Pancreas (tissue), 10 donors: ENCODE results near the gene SNX30. TPM values are rescaled to one million over a fixed set of nuclear protein-coding genes. Genes with fewer than 3 reads are reported as not detected.

Source experiments
- ATAC-seq, 4 donors: fragments of 200-7000 bp; cut with Tn5 transposase; one replicate each; pipeline versions ENCODE4 v1.8.0 to v1.9.1; 2020; ENCODE audit warnings: mild to moderate bottlenecking in 4 of 4, moderate library complexity in 4 of 4
- DNase-seq, 6 donors: peaks; one replicate each; pipeline ENCODE4 v3.0.0-alpha.2; 2020
- FAIRE-seq: peaks from 2 replicates; lab custom pipeline; 2012; peaks lifted over from hg19 to GRCh38; lab: Jason Lieb, UNC
- H3K27ac ChIP-seq, 4 donors: fragments of 200-600 bp; sonication (generic); 1 replicate in 3 of 4; 2 replicates in 1 of 4; pipeline versions ENCODE4 v1.5.0 to v1.8.0; 2020
- H3K27me3 ChIP-seq, 4 donors: fragments of 200-600 bp; one replicate each; pipeline ENCODE4 v1.8.0; 2021
- H3K36me3 ChIP-seq, 3 donors: fragments of 200-600 bp; sonication (generic) in 1 of 3; one replicate each; pipeline versions ENCODE4 v1.5.0 to v1.8.0; 2020 to 2021
- H3K4me1 ChIP-seq, 3 donors: fragments of 200-600 bp; one replicate each; pipeline ENCODE4 v1.8.0; 2021
- H3K4me3 ChIP-seq, 4 donors: fragments of 200-600 bp; sonication (generic) in 2 of 4; one replicate each; pipeline versions ENCODE4 v1.5.0 to v1.8.0; 2020 to 2021
- H3K9me3 ChIP-seq, 4 donors: fragments of 200-600 bp; one replicate each; pipeline ENCODE4 v1.8.0; 2021
- CTCF ChIP-seq, 4 donors: fragments of 200-600 bp; sonication (generic) in 3 of 4; IDR thresholded peaks; one replicate each; pipeline versions ENCODE4 v1.5.0 to v1.8.0; 2021; ENCODE audit warnings: antibody characterized with exemption in 4 of 4
- WGBS, 2 donors: extraction: QIAGEN DNeasy Blood & Tissue Kit; methylation state at CpG; one replicate each; pipeline ENCODE4 v1.1.7; 2013; 5-methylcytosine and 5-hydroxymethylcytosine counted together
- intact Hi-C, 3 donors: fragments of 100-400 bp; cut with DNase I; formaldehyde crosslinking; loops; one replicate each; pipeline versions ENCODE4 v1.11.1 to v1.14.2; 2022
- polyA plus RNA-seq, 2 donors: library from polyadenylated mRNA; stranded (reverse); fragments of 200-250 nt; gene quantifications; one replicate each; pipeline ENCODE4 v1.2.3, GENCODE V29; 2013
- total RNA-seq, 6 donors: library from RNA; stranded (reverse); fragmentation: NEBNext Ultra II Directional in 4 of 6; extraction: Animal tissue kit (Norgen Biotek cat#: 25700) in 4 of 6; gene quantifications; one replicate each; pipeline versions ENCODE4 v1.2.1 to v1.2.4, GENCODE V29; 2021 to 2023
- donor health status: healthy with polysubstance abuse.
- donor health status: DM: no; HTN: no; CAD: no; lungs with moderate emphysema.
- donor health status: DM: no; HTN: no; CAD: no.
- donor health status: control.
- donor health status: control.
- donor health status: Bipolar disorder and iron deficiency.
- donor health status: DM: yes; HTN: yes; CAD: no.
- donor health status: DM: no; HTN: no; CAD: no.
- donor health status: DM: no; HTN: no; CAD: no.
- donor health status: DM: yes; HTN: yes; CAD: no.

The SNX30 gene
- total and polyA plus RNA-seq, 8 donors, result 2.1 to 8.2 (median 4.1) TPM

- peak in 3 of 4 donors; percentile 33 to 45 (median 38) for TF ChIP-seq CTCF (IDR thresholded peaks at IDR 0.05)
- no peaks in the 10 kb centered on the region for H3K36me3 ChIP-seq
- FAIRE-seq (no peak), DNase-seq (peak; percentile 29 to 84 (median 64)), ATAC-seq (peak; percentile 68 to 95 (median 85))
- no peak overlapping the region for H3K4me3 ChIP-seq
- WGBS, 2 donors, result 52 to 61% methylated on average over 5 of the region's 5 CpGs
- H3K27ac ChIP-seq, result no peak overlapping the region
- intact Hi-C loops, result no loop called here
- H3K4me1 ChIP-seq, result peaks cover 0 to 6% (median 0%) of the 10 kb centered on the region in 3 donors
- no peaks in the 10 kb centered on the region for H3K9me3 ChIP-seq
- no peaks in the 10 kb centered on the region for H3K27me3 ChIP-seq
Observed at GRCh38 chr9:112793213-112793810, 42.8 kb downstream of the SNX30 start.

GRCh38 chr9:112794731-112795130 lies 44.2 kb downstream of the SNX30 start:
- no peak overlapping the region for H3K4me3 ChIP-seq

GRCh38 chr9:112795921-112796320 lies 45.4 kb downstream of the SNX30 start:
- 52 to 66% methylated on average over 4 of the region's 4 CpGs for WGBS, 2 donors
- intact Hi-C loops, result no loop called here
- no peaks in the 10 kb centered on the region for H3K4me1 ChIP-seq
- no peaks in the 10 kb centered on the region for H3K9me3 ChIP-seq
- TF ChIP-seq CTCF (IDR thresholded peaks at IDR 0.05), result no peak
- no peaks in the 10 kb centered on the region for H3K36me3 ChIP-seq
- H3K27me3 ChIP-seq, result no peaks in the 10 kb centered on the region
- FAIRE-seq, result no peak
- no peak for DNase-seq
- H3K4me3 ChIP-seq, result no peak overlapping the region
- no peak overlapping the region for H3K27ac ChIP-seq
- ATAC-seq, result no peak

More at GRCh38 chr9:112794731-112795130, 44.2 kb downstream of the SNX30 start:
- no peak overlapping the region for H3K27ac ChIP-seq
- no peaks in the 10 kb centered on the region for H3K36me3 ChIP-seq
- H3K4me1 ChIP-seq, result peaks cover 0 to 3% (median 0%) of the 10 kb centered on the region in 3 donors
- no peaks in the 10 kb centered on the region for H3K9me3 ChIP-seq
- H3K27me3 ChIP-seq, result no peaks in the 10 kb centered on the region
- intact Hi-C loops, result no loop called here
- FAIRE-seq (no peak), DNase-seq (no peak), ATAC-seq (no peak)
- TF ChIP-seq CTCF (IDR thresholded peaks at IDR 0.05), result no peak

- no peak for FAIRE-seq
- no peak for ATAC-seq
- no peaks in the 10 kb centered on the region for H3K27me3 ChIP-seq
- DNase-seq, result no peak
- TF ChIP-seq CTCF (IDR thresholded peaks at IDR 0.05), result no peak
- H3K9me3 ChIP-seq, result no peaks in the 10 kb centered on the region
- intact Hi-C loops, result no loop called here
- H3K4me1 ChIP-seq, result no peaks in the 10 kb centered on the region
- H3K27ac ChIP-seq, result no peak overlapping the region
- 87 to 92% methylated on average over 8 of the region's 8 CpGs for WGBS, 2 donors
- H3K4me3 ChIP-seq, result no peak overlapping the region
- H3K36me3 ChIP-seq, result no peaks in the 10 kb centered on the region
Observed at GRCh38 chr9:112796485-112796884, 45.9 kb downstream of the SNX30 start.

- intact Hi-C loops, result no loop called here
- no peak for DNase-seq
- no peak for FAIRE-seq
- no peaks in the 10 kb centered on the region for H3K36me3 ChIP-seq
- no peak for TF ChIP-seq CTCF (IDR thresholded peaks at IDR 0.05)
- H3K4me1 ChIP-seq, result no peaks in the 10 kb centered on the region
- WGBS, 2 donors, result 91 to 92% methylated on average over 7 of the region's 7 CpGs
- ATAC-seq, result peak in 2 of 4 donors; percentile 54 to 67
- H3K9me3 ChIP-seq, result no peaks in the 10 kb centered on the region
- H3K27ac ChIP-seq, result no peak overlapping the region
- H3K27me3 ChIP-seq, result no peaks in the 10 kb centered on the region
- H3K4me3 ChIP-seq, result no peak overlapping the region
Observed at GRCh38 chr9:112809351-112809848, 58.8 kb downstream of the SNX30 start.
